ENCODE measurements around the gene SLITRK5.

Gene SLITRK5

DNA sequence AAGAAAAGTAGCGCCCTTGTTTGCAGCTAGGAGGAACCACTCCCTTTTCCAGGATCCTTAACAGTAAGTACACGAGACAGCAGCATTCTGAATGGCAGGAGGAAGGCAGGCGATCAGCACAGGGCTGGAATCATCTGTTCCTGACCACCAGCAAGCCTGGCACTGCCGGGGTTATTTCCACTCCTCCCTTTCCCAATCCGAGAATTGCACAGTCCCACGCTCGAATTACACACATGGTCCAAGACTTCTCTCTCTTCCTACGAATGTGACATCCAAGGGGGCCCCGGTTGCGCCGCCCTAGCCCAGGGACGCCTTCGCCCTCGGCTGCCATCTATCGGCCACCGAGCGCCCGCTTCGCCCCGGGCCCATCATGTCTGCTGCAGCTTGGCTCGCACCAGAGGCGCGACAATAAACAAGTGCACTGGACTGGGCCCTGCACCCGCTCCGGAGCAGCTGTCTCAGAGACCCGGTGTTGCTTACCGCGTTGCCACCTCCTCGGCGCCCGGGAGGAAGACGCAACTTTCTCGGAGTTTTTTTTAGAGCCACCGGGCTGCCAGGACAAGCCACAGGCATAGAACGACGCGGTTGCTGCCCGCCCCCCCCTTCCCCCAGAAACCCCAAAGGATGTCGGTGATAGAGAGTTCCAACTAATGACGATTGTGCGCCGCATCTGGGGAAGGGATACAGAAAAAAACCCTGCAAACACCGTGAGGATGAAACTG lies at the start of gene SLITRK5:
TSS of gene SLITRK5 (plus strand) at position 341 of the 722 bp plus-strand sequence. CDS start 4,018 bp downstream, outside the sequence.
- peak; percentile 38 to 62 for DNase-seq (ENCODE audit: low read depth in 2 of 2)

GRCh38 chr13:87622971-87623370 lies 48.2 kb upstream of the SLITRK5 start:
- no peak for DNase-seq (ENCODE audit: low read depth in 2 of 2)

- no peak for DNase-seq (ENCODE audit: low read depth in 2 of 2)
These were observed 14.9 kb upstream of the SLITRK5 start for GRCh38 chr13:87656306-87656705.

GRCh38 chr13:87661471-87661870 lies 9.7 kb upstream of the SLITRK5 start:
- no peak for DNase-seq (ENCODE audit: low read depth in 2 of 2)

DNA sequence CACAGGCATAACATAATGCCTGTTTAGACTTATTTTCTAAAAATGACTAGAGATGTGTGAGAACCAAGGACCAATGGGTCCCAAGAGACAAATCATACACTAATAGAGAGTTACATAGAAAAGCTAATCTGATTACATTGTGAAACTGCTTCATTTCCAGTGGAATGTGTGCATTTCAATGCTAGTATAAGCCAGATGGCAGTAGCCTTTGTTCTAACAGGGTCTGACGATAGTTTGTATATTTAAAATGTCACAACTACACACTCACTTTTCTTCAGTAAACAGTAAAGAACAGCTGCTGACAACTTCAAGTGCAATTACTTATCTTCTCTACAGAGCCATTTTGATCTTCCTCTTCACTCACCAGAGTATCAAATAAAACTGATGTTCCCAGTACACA lies 4.3 kb upstream of the SLITRK5 start:
- DNase-seq (ENCODE audit: low read depth in 2 of 2) = no peak

GRCh38 chr13:87667686-87668085 lies 3.5 kb upstream of the SLITRK5 start:
- DNase-seq (ENCODE audit: low read depth in 2 of 2) = no peak

DNA sequence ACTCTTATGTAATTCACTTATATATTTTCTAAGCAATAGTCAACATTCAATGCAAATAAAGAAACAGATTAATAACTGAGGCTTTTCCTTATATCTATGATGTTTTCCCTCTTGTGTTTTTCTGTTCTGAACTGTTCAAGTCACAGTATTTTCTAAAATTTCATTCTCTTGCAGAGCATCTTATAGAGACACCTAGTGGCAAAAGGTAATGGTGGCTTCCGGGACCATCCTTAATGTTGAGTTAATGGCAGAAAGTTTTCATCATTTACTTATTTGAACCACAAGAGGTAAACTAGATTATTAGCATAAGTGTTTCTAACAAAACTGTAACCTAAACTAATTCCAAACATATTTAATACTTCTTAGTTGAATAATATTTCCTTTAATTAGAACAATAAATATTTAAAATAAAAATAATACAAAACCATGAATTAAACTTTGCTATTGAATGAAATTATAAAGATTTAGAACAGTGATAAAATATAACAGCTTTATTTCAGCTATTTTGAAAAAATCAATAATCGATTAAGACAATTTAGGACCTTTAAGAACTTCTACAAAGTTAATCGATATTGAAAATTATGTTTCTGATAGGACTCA lies 1.7 kb upstream of the SLITRK5 start:
- DNase-seq (ENCODE audit: low read depth in 2 of 2) = no peak

GRCh38 chr13:87671753-87672605 lies 808 bp downstream of the SLITRK5 start:
- DNase-seq (ENCODE audit: low read depth in 2 of 2) = no peak

DNA sequence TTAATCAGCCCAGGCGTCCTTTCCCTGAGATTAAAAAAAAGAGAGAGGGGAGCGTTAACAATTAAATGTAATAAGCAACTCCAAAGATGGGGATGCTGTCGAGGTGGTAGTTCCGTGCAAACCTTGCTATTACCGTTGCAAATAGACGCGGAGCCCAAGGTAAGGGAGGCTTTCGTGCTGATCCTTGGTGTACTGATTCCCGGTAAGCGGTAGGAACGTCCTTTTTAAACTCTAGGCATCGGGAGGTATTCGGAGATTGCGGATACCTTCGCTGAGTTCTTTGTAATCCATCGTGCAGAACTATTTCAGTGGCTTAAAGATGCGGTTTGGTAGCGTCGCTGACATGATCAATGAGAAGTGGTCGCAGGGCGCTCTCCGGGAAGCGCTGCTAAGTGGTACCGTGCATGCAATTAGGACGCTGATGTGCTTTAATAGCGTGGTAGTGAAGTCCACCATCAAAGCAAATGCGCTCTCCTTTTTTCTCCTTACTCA lies 3.1 kb downstream of the SLITRK5 start:
- no peak for DNase-seq (ENCODE audit: low read depth in 2 of 2)

DNA sequence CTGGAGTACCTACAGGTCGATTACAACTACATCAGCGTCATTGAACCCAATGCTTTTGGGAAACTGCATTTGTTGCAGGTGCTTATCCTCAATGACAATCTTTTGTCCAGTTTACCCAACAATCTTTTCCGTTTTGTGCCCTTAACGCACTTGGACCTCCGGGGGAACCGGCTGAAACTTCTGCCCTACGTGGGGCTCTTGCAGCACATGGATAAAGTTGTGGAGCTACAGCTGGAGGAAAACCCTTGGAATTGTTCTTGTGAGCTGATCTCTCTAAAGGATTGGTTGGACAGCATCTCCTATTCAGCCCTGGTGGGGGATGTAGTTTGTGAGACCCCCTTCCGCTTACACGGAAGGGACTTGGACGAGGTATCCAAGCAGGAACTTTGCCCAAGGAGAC lies 4.7 kb downstream of the SLITRK5 start:
- DNase-seq (ENCODE audit: low read depth in 2 of 2) = no peak

GRCh38 chr13:87676254-87677042 lies 5.3 kb downstream of the SLITRK5 start:
- DNase-seq (ENCODE audit: low read depth in 2 of 2) = no peak

GRCh38 chr13:87677043-87677495 lies 5.9 kb downstream of the SLITRK5 start:
- no peak for DNase-seq (ENCODE audit: low read depth in 2 of 2)

DNA sequence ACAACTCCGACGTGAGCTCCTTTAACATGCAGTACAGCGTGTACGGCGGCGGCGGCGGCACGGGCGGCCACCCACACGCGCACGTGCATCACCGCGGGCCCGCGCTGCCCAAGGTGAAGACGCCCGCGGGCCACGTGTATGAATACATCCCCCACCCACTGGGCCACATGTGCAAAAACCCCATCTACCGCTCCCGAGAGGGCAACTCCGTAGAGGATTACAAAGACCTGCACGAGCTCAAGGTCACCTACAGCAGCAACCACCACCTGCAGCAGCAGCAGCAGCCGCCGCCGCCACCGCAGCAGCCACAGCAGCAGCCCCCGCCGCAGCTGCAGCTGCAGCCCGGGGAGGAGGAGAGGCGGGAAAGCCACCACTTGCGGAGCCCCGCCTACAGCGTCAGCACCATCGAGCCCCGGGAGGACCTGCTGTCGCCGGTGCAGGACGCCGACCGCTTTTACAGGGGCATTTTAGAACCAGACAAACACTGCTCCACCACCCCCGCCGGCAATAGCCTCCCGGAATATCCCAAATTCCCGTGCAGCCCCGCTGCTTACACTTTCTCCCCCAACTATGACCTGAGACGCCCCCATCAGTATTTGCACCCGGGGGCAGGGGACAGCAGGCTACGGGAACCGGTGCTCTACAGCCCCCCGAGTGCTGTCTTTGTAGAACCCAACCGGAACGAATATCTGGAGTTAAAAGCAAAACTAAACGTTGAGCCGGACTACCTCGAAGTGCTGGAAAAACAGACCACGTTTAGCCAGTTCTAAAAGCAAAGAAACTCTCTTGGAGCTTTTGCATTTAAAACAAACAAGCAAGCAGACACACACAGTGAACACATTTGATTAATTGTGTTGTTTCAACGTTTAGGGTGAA lies 6.6 kb downstream of the SLITRK5 start:
- DNase-seq (ENCODE audit: low read depth in 2 of 2) = no peak

GRCh38 chr13:87678372-87678752 lies 7.2 kb downstream of the SLITRK5 start:
- no peak for DNase-seq (ENCODE audit: low read depth in 2 of 2)

DNA sequence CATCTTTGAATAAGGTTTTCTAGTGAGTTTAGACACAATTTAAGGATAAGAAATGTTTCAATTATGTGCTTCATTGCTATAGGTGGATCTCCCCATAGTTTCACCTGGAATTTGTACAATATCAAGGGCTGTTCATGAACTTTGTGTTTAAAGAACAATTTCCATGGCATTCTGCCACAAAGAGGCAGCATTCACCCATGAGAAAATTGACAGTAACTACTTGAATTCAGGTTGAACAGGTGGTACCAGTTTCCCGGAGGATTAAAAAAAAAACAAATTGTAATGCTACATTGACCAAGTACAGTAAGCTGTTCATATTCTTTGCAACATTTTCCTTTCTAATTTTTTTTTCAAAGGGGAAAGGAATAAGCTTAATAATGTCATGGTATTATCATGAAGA lies 9.1 kb downstream of the SLITRK5 start:
- no peak for DNase-seq (ENCODE audit: low read depth in 2 of 2)

- DNase-seq (ENCODE audit: low read depth in 2 of 2) = no peak
These were observed 13.9 kb downstream of the SLITRK5 start for GRCh38 chr13:87684850-87685742.

DNA sequence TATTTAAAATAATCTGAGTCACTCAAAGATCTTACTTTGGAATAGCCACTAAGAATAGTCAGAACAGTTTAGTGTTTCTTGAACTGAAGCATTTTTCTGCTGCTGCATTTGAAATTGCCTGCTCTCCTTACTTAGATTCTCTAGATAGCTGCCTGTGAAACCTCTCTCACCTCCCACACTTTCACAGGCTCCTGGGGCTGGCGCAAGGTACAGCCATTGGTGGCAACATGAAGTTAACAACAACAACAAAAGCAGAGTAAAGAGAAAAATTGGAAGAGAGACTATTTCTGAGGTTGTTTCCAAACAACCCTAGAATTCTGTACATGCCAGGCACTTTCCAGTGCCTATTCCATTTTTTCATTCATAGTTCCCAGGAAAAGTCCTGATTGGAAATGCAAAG lies 25.3 kb downstream of the SLITRK5 start:
- DNase-seq (ENCODE audit: low read depth in 2 of 2) = no peak

- DNase-seq (ENCODE audit: low read depth in 2 of 2) = no peak
These were observed 27.1 kb downstream of the SLITRK5 start for GRCh38 chr13:87698268-87698667.

DNA sequence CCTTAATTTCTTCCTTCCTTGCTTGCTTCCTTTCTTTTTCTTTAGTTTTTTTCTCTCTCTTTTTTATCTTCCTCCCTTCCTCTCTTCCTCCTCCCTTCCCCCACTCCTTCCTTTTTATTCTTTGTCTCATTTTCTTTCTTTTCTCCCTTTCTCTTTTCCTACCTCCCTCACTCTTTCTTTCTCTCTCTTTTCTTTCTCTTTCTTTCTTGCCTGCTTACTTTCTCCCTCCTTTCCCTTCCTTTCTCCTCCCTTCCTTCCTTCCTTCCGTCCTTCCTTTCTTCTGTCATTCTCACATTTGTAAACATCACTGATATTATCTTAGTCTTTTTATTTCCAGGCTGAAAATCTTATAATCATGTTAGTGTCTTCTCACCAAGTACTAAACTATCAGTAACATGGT lies 38.8 kb downstream of the SLITRK5 start:
- no peak for DNase-seq (ENCODE audit: low read depth in 2 of 2)

- DNase-seq (ENCODE audit: low read depth in 2 of 2) = no peak
These were observed 40.8 kb downstream of the SLITRK5 start for GRCh38 chr13:87712012-87712411.

All from stimulated activated CD4-positive, alpha-beta T cell treated with anti-CD3 and anti-CD28 coated beads, Interleukin-4, amount 100 ng/mL, for 48 hours (primary cell).